ENCODE results near the gene FHOD3. TPM values are rescaled to one million over a fixed set of nuclear protein-coding genes. Genes with fewer than 3 reads are reported as not detected.

FHOD3 gene
- total and polyA plus RNA-seq, 2 of the 4 experiments (the other 2 are of a cell fraction), result 14.6 to 16.0 TPM

GRCh38 chr18:36595046-36595817 lies 297.7 kb downstream of the FHOD3 start:
- no peak overlapping the region for H3K27ac ChIP-seq (ENCODE audit: insufficient read depth, low read length)
- peaks cover 4% of the 10 kb centered on the region for H3K9me1 ChIP-seq (ENCODE audit: insufficient read depth, low read length)
- ChIA-PET POLR2A (ENCODE audit: unreplicated experiment) (no interaction called here), CTCF (no interaction called here)
- H2BK15ac ChIP-seq (ENCODE audit: low read depth, low read length), result no peak overlapping the region
- H3K4me2 ChIP-seq (ENCODE audit: low read depth, low read length), result no peak overlapping the region
- no peak overlapping the region for H3K9ac ChIP-seq (ENCODE audit: low read depth, low read length)
- H3K4me1 ChIP-seq (ENCODE audit: control insufficient read depth, insufficient read depth, low read length), result peaks cover 3% of the 10 kb centered on the region
- TF ChIP-seq ELK1 (IDR thresholded peaks at IDR 0.05; ENCODE audit: borderline replicate concordance, low read depth, low read length) (no peak), RAD21 (IDR thresholded peaks at IDR 0.05; ENCODE audit: low read length) (no peak), CTCF (conservative IDR thresholded peaks at IDR 0.05; ENCODE audit: low read depth, low read length) (no peak), RCOR1 (IDR thresholded peaks at IDR 0.05; ENCODE audit: insufficient replicate concordance, low read length) (no peak), MXI1 (IDR thresholded peaks at IDR 0.05; ENCODE audit: borderline replicate concordance, low read depth, low read length) (no peak), BHLHE40 (IDR thresholded peaks at IDR 0.05; ENCODE audit: low read depth, low read length) (no peak)
- H4K20me1 ChIP-seq (ENCODE audit: insufficient read depth, low read length), result no peaks in the 10 kb centered on the region
- H3K56ac ChIP-seq (ENCODE audit: extremely low read depth, insufficient read depth, low read length), result no peak overlapping the region
- intact Hi-C loops (cut with micrococcal nuclease) (no loop called here), in situ Hi-C loops (cut with MboI; ENCODE audit: low sequenced_read_pairs) (no loop called here), dilution Hi-C loops (cut with HindIII; ENCODE audit: low sequenced_read_pairs, unreplicated experiment) (no loop called here)
- 67% methylated on average over 3 of the region's 10 CpGs; no CpG with 5 or more reads in 1 of the 2 experiments for WGBS, 2 experiments (ENCODE audit: extremely low coverage in 2 of 2, insufficient read length in 1 of 2)
- no peak overlapping the region for H3K23ac ChIP-seq (ENCODE audit: low read depth, low read length)
- no peak overlapping the region for H3K4ac ChIP-seq (ENCODE audit: low read depth, low read length)
- H2BK5ac ChIP-seq (ENCODE audit: low read depth, low read length, poor library complexity, severe bottlenecking), result no peak overlapping the region
- DNase-seq, result no peak
- no peak overlapping the region for H3K4me3 ChIP-seq (ENCODE audit: insufficient read depth, low read depth, low read length)
- no peaks in the 10 kb centered on the region for H3K79me1 ChIP-seq (ENCODE audit: low read depth in 1 of 2, low read length in 2 of 2)
- H3K14ac ChIP-seq (replicated peaks; ENCODE audit: low read depth, low read length), result no peak overlapping the region
- no peak overlapping the region for H2BK120ac ChIP-seq (ENCODE audit: low read depth, low read length)
- H4K5ac ChIP-seq (ENCODE audit: low read depth, low read length), result no peak overlapping the region
- no TSS peak for BruUV-seq (replicated peaks)
- H3K36me3 ChIP-seq (ENCODE audit: control insufficient read depth, insufficient read depth, low read length), result no peaks in the 10 kb centered on the region
- no peak for ATAC-seq (ENCODE audit: low read depth)
- no peaks in the 10 kb centered on the region for H3K27me3 ChIP-seq (ENCODE audit: control insufficient read depth, insufficient read depth, low read length)
- H3K18ac ChIP-seq (ENCODE audit: low read depth, low read length), result no peak overlapping the region
- H2BK20ac ChIP-seq (ENCODE audit: low read depth, low read length), result no peak overlapping the region
- H2AK5ac ChIP-seq (ENCODE audit: low read depth, low read length), result no peak overlapping the region
- H2AK9ac ChIP-seq (replicated peaks; ENCODE audit: low read depth, low read length, poor library complexity), result no peak overlapping the region
- H3K9me3 ChIP-seq (ENCODE audit: control insufficient read depth, insufficient read depth, low read length), result no peaks in the 10 kb centered on the region
- H4K8ac ChIP-seq (ENCODE audit: low read depth in 2 of 2, low read length in 2 of 2), result no peak overlapping the region
- no peak overlapping the region for H2AFZ ChIP-seq (replicated peaks; ENCODE audit: low read length, poor library complexity)
- no peak overlapping the region for H4K91ac ChIP-seq (ENCODE audit: insufficient read depth, low read depth, low read length)

All from IMR-90 (cell line).